Measurements from ENCODE around the gene RRBP1. TPM values are rescaled to one million over a fixed set of nuclear protein-coding genes. Genes with fewer than 3 reads are reported as not detected.
"Not testable (repeated sequence)": the region's sequence is repeated elsewhere in the genome, so short reads cannot be mapped to it uniquely, and the experiment has no call there.

Gene RRBP1
- total RNA-seq, 1 donor from 2014 or later: 124 TPM

- peak; percentile 31 for DNase-seq (ENCODE audit: low spot score)
Measured at GRCh38 chr20:17708675-17709360, 26.8 kb upstream of the RRBP1 start.

- not testable (repeated sequence) for DNase-seq (ENCODE audit: low spot score)
Measured at GRCh38 chr20:17707951-17708350, 25.9 kb upstream of the RRBP1 start.

- no peak for DNase-seq (ENCODE audit: low spot score)
Measured at GRCh38 chr20:17706632-17707031, 24.6 kb upstream of the RRBP1 start.

- no peak for DNase-seq (ENCODE audit: low spot score)
Measured at GRCh38 chr20:17705916-17706315, 23.9 kb upstream of the RRBP1 start.

- DNase-seq (ENCODE audit: low spot score): no peak
Measured at GRCh38 chr20:17704589-17705317, 22.7 kb upstream of the RRBP1 start.

GRCh38 chr20:17701826-17702225 lies 19.8 kb upstream of the RRBP1 start:
- no peak for DNase-seq (ENCODE audit: low spot score)

GRCh38 chr20:17700637-17701036 lies 18.6 kb upstream of the RRBP1 start:
- DNase-seq (ENCODE audit: low spot score): no peak

GRCh38 chr20:17699931-17700351 lies 17.9 kb upstream of the RRBP1 start, which contains the start of gene BANF2:
TSS of gene BANF2 (plus strand) at chr20:17699966. CDS start at chr20:17725026, 25,060 bp downstream.
- no peak for DNase-seq (ENCODE audit: low spot score)

GRCh38 chr20:17698384-17698783 lies 16.3 kb upstream of the RRBP1 start:
- DNase-seq (ENCODE audit: low spot score): no peak

- no peak for DNase-seq (ENCODE audit: low spot score)
Measured at GRCh38 chr20:17697171-17697570, 15.1 kb upstream of the RRBP1 start.

GRCh38 chr20:17696287-17696686 lies 14.2 kb upstream of the RRBP1 start:
- DNase-seq (ENCODE audit: low spot score): no peak

GRCh38 chr20:17694767-17695166 lies 12.7 kb upstream of the RRBP1 start:
- DNase-seq (ENCODE audit: low spot score): no peak

- no peak for DNase-seq (ENCODE audit: low spot score)
Measured at GRCh38 chr20:17693444-17694001, 11.5 kb upstream of the RRBP1 start.

- no peak for DNase-seq (ENCODE audit: low spot score)
Measured at GRCh38 chr20:17691758-17692157, 9.7 kb upstream of the RRBP1 start.

- no peak for DNase-seq (ENCODE audit: low spot score)
Measured at GRCh38 chr20:17690144-17690543, 8.1 kb upstream of the RRBP1 start.

GRCh38 chr20:17688965-17689364 lies 6.9 kb upstream of the RRBP1 start:
- DNase-seq (ENCODE audit: low spot score): peak; percentile 21

GRCh38 chr20:17687800-17688199 lies 5.8 kb upstream of the RRBP1 start:
- no peak for DNase-seq (ENCODE audit: low spot score)

- DNase-seq (ENCODE audit: low spot score): no peak
Measured at GRCh38 chr20:17685168-17685567, 3.1 kb upstream of the RRBP1 start.

- no peak for DNase-seq (ENCODE audit: low spot score)
Measured at GRCh38 chr20:17684077-17684888, 2.2 kb upstream of the RRBP1 start.

- no peak for DNase-seq (ENCODE audit: low spot score)
Measured at GRCh38 chr20:17683218-17684076, 1.4 kb upstream of the RRBP1 start.

GRCh38 chr20:17682889-17683198 lies 802 bp upstream of the RRBP1 start:
- DNase-seq (ENCODE audit: low spot score): no peak
